ENCODE results near the gene HOXB8.
A peak's percentile ranks its signal among the peaks of the same experiment; 100 is the strongest.

HOXB8 gene

GRCh38 chr17:48611681-48612455 is 3.2 kb downstream of the HOXB8 start:
- Histone ChIP-seq H3K9me3 (ENCODE audit: insufficient read depth, low read length) (no peaks in the 10 kb centered on the region), H3K27ac (ENCODE audit: low read length) (peak overlapping the region; percentile 60), H3K79me2 (ENCODE audit: low read length) (0 out of 2 replicates have a peak, but pooled peaks cover 3% of the 10 kb centered on the region), H4K20me1 (ENCODE audit: insufficient read depth, low read length) (no peaks in the 10 kb centered on the region), H3K4me2 (ENCODE audit: low read length) (peak overlapping the region; percentile 96), H3K27me3 (ENCODE audit: low read depth, low read length) (peaks cover 16% of the 10 kb centered on the region), H2AFZ (ENCODE audit: low read depth, low read length) (peak overlapping the region; percentile 93; the same call in 1 of the 2 replicates), H3K4me3 (ENCODE audit: low read length) (peak overlapping the region; percentile 85), H3K9ac (ENCODE audit: low read length) (peak overlapping the region; percentile 90), H3K4me1 (ENCODE audit: low read length) (peaks cover 9% of the 10 kb centered on the region; the same call in 1 of the 2 replicates), H3K36me3 (replicated peaks; ENCODE audit: low read depth, low read length) (no peaks in the 10 kb centered on the region)
- TF ChIP-seq CTCF (IDR thresholded peaks at IDR 0.05; ENCODE audit: low read depth, low read length) (no peak), EZH2phosphoT487 (IDR thresholded peaks at IDR 0.05; ENCODE audit: low read depth) (no peak)

GRCh38 chr17:48611213-48611612 is 3.9 kb downstream of the HOXB8 start:
- Histone ChIP-seq H3K9me3 (ENCODE audit: insufficient read depth, low read length) (no peaks in the 10 kb centered on the region), H4K20me1 (ENCODE audit: insufficient read depth, low read length) (no peaks in the 10 kb centered on the region), H2AFZ (ENCODE audit: low read depth, low read length) (peak overlapping the region; percentile 93), H3K4me3 (ENCODE audit: low read length) (peak overlapping the region; percentile 85), H3K9ac (ENCODE audit: low read length) (peak overlapping the region; percentile 90), H3K79me2 (ENCODE audit: low read length) (0 out of 2 replicates have a peak, but pooled peaks cover 3% of the 10 kb centered on the region), H3K27me3 (ENCODE audit: low read depth, low read length) (peaks cover 10% of the 10 kb centered on the region), H3K4me2 (ENCODE audit: low read length) (peak overlapping the region; percentile 96), H3K36me3 (replicated peaks; ENCODE audit: low read depth, low read length) (no peaks in the 10 kb centered on the region), H3K4me1 (ENCODE audit: low read length) (peaks cover 9% of the 10 kb centered on the region; the same call in 1 of the 2 replicates), H3K27ac (ENCODE audit: low read length) (peak overlapping the region; percentile 60)
- TF ChIP-seq CTCF (IDR thresholded peaks at IDR 0.05; ENCODE audit: low read depth, low read length) (no peak), EZH2phosphoT487 (IDR thresholded peaks at IDR 0.05; ENCODE audit: low read depth) (no peak)

GRCh38 chr17:48610282-48611211 is 4.5 kb downstream of the HOXB8 start, which contains the start of gene HOXB7:
TSS of gene HOXB7 (minus strand) at chr17:48611017. CDS start at chr17:48610918, 99 bp downstream.
- peak within 1 kb of the TSS; percentile 60 for H3K27ac ChIP-seq (ENCODE audit: low read length)
- peak within 1 kb of the TSS; percentile 90 for H3K9ac ChIP-seq (ENCODE audit: low read length)
- peaks cover 9% of the 10 kb centered on the region; the same call in 1 of the 2 replicates for H3K4me1 ChIP-seq (ENCODE audit: low read length)
- no peaks in the 10 kb centered on the region for H3K36me3 ChIP-seq (replicated peaks; ENCODE audit: low read depth, low read length)
- H2AFZ ChIP-seq (ENCODE audit: low read depth, low read length), result peak within 1 kb of the TSS; percentile 93
- peaks cover 5% of the 10 kb centered on the region; the same call in 1 of the 2 replicates for H3K27me3 ChIP-seq (ENCODE audit: low read depth, low read length)
- TF ChIP-seq EZH2phosphoT487 (IDR thresholded peaks at IDR 0.05; ENCODE audit: low read depth) (no peak), CTCF (IDR thresholded peaks at IDR 0.05; ENCODE audit: low read depth, low read length) (no peak)
- peak within 1 kb of the TSS; percentile 85 for H3K4me3 ChIP-seq (ENCODE audit: low read length)
- peak within 1 kb of the TSS; percentile 96 for H3K4me2 ChIP-seq (ENCODE audit: low read length)
- H3K79me2 ChIP-seq (ENCODE audit: low read length), result 0 out of 2 replicates have a peak, but pooled peaks cover 3% of the 10 kb centered on the region
- no peaks in the 10 kb centered on the region for H3K9me3 ChIP-seq (ENCODE audit: insufficient read depth, low read length)
- no peaks in the 10 kb centered on the region for H4K20me1 ChIP-seq (ENCODE audit: insufficient read depth, low read length)

Data from OCI-LY3 (cell line).